Measurements from ENCODE around the gene CCDC181.

CCDC181 gene

DNA sequence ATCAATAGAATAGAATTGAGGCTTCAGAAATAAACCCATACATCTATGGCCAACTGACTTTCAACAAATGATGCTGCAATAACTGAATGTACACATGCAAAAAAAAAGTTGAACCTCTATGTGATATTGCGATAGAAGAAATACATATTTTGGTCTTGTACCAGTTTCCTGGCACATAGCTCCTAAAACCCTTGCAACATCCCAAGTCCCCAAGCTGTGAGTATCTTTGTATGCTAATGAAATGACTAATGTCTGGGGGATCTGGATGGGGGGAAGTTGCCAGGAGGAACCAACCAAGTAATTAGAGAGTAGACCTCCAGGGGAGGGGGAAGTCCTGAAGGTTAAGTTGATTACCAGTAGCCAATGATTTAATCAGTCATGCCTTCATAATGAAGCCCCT lies 34.9 kb downstream of the CCDC181 start:
- no peak for DNase-seq

DNA sequence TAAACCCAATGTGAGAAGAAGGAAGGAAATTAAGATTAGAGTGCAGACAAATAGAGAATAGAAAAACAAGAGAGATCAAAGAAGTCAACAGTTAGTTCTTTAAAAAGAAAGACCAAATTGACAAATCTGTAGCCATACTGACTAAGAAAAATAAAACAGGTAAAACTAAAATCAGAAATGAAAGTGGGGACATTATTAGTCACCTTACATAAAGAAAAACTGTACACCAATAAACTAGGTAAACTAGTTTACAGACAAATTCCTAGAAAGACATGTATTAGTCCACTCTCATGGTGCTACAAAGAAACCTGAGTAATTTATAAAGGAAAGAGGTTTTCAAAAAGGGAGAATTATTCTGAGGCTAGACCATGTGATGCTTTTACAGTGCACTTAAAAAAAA lies 37.0 kb downstream of the CCDC181 start:
- DNase-seq: no peak

DNA sequence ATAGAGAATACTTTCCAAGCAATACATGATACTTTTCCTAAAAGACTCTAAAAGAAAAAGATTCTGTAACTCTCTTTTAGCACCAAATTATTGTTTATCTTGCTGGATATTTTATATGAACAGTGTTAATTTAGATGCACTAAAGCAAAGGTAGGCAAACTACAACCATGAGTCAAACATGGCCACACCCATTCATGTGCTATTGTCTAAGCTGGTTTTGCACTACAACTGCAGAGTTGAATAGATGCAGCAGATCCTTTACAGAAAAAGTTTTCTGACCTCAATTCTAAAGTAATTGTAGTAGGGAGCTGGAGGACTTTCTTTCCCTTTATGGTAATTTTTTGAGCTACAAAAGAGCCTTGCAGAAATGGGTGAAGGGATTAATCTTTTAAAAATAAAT lies 39.9 kb downstream of the CCDC181 start:
- DNase-seq: no peak

DNA sequence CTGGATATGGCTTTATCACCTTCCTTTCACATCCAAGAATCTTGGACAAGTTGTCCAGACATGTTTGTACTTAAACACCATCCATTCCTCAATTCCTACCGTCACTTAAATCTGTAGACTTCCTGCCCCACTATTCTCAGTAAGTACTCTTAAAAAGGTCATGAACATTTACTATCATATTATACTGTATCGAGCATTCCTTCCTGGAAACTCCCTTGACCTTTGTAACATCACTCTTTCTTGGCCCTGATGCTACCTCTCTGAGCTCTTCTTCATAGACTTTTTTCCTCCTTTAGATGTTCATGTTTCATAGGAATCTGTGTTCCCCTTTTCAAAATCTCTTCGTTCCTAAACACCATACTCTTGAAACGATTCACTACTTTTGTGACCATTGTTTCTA lies 43.8 kb downstream of the CCDC181 start:
- DNase-seq: no peak

DNA sequence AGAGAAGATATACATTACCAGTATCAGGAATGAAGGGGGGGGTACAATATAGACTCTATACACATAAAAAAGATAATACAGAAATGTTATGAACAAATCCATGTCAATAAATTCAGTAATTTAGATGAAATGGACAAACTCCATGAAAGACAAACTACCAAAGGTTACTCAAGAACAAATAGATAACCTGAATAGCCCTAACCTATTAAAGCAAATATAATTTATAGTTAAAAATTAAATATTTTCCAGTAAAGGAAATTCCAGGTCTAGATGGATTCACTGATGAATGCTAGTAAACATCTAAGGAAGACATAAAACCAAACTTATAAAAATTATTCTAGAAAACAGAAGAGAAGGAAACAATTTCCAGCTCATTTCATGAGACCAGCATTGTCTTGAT lies 46.1 kb downstream of the CCDC181 start:
- no peak for DNase-seq

DNA sequence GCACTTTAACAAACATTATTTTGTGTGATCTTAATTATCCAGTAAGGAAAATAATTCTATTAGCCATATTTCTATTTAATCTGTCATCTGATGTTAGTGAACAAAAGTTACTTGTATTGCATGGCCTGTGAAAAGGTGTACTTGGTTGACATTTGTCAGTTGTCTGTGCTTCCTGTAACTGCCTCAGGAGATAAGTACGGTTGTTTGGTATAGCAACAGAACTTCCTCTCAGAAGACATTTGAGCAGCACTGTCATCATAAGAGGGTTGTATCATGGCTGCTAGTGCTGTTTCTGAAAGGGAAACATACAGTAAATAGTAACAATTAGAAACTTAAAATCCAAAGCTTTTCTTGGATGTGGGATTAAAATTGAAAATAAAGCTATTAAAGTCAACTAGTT lies 55.9 kb downstream of the CCDC181 start:
- DNase-seq: no peak

DNA sequence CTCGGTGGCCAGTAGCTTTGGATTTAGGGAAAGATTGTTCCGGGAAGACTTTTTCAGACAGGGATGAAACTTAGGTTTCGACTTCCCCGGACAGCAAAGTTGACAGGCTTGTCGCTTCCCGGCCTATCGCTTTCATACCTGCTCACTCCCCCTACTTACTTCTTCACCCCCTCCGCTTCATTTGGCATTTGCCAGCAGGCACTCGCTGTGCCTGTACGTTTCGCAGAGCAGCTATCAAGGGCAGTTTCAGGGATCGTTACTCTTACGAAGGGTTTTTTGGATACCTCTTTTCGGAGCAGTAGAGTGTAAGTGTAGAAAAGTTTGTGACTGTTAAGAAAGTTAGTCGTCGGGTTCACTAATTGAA lies 58.9 kb downstream of the CCDC181 start:
- peak; percentile 30 for DNase-seq

DNA sequence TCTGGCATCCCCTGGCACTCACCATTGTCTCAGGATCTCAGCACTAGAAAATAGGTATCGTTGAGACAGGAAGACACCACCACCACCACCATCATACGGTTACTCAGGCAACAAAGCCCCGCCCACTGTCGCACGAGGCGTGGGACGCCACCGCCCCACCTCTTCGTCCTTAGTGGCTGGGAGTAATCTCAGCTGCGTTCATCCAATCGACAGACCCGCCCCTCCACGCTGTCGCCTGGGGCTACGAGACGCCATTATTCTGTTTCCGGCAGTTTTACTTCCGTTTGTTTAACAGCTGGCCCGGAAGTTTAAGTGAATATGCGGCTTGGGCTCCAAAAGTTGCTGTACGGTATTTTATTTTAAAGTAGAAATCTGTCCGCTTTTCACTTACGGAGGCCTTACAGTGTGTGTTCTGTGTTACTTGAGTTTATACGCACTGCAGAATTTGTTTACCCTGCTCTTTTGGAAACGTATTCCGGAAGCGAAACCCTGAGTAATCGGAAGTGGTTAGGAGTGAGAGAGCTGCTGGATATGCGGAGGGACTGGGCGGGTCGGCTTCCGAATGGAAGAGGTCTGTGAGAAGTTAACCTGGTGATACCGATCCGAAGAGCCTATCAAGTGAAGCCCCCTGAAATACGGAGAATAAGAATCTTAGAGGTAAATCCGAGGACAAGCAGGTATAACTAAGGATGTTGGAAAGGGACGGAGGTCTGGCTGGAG lies 59.4 kb downstream of the CCDC181 start, which contains the start of the genes BLZF1 and NME7:
BLZF1 (plus strand) TSS at position 510 of the 720 bp plus-strand sequence. CDS start 1,328 bp downstream, outside the sequence.
NME7 (minus strand) TSS at position 112 of the 720 bp plus-strand sequence; CDS start at position 25, 87 bp downstream.
- peak; percentile 97 for DNase-seq

DNA sequence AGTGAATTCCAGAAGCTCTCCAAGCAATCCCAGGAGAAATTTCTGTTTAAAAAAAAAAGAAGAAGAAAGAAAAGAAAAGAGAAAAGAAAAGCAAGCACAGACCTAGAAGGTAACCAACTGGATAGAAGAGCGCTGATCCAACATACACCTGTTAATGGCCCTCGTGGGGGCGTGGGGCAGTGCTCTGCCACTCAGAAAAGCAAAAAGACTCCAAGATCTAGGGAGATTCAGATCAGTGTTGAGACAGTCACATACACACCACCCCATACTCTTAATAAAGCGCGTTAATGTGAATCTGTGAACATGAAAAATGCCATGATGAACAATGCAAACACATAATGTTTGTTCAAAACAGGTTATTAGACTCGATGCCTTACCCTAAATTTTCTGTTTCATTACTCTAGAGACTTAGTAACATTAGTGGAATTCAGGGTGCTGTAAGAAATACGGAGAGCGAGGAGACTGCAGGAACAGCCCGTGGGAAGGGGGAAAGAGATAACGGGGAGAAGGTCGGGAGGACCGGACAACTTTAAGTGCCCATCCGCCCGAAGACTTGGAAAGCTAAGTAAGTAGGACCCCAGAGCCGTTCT lies 60.1 kb downstream of the CCDC181 start:
- DNase-seq: no peak

DNA sequence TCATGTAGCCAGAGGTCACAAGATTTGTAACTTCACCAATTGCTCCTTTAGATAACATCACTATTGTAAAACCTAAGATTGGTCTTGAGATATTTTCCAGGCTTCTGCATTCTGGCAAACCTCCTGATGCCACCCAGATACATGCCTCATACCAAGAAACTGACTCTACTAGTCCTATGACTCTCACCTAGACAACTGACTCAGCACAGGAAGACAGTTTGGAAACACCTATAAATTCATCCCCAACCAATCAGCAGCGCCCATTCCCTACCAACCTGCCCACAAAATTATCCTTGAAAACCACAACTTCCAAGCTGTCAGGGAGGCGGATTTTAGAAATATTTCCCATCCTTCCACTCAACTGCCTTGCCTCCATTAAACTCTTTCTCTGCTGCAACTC lies 62.3 kb downstream of the CCDC181 start:
- no peak for DNase-seq

DNA sequence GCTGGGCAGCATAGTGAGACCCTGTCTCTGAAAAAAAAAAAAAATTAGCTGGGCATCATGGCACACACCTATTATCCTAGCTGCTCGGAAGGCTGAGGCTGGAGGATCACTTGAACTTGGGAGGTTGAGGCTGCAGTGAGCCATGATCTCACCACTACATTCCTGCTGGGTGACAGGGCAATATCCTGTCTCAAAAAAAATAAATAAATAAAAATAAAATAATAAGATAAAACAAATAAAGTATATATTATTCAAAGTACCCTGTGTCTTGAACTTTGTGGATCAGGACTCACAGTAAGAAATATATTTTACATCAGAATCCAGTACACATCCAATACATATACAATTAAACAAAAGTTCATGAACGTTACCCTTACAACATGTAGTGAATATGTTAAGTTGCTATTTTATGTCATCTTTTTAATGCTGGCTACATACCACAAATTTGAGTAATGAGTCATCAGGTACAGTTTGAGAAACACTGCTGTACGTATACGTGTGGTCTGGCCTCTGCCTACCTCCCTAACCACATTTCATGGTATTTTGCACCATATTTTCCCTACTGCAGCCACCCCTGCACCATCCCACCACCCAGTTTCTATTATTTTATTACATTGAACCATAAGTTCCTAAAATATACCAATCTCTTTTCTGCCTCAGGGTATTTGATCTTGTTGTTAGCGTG lies 64.1 kb downstream of the CCDC181 start:
- no peak for DNase-seq

DNA sequence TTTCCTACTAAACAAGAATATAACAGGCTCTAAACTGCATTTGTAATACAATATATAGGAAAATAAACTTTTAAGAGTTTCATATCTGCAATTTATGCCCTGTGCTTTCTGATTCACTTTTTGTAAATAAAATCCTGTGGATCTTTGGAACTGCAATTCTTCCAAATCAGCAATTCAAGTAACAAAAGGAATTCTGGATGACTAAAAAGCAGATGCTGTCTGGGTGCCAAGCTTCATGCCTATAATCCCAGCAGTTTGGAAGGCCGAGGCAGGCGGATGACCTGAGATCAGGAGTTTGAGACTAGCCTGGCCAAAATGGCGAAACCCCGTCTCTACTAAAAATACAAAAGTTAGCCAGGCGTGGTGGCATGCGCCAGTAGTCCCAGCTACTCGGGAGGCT lies 66.0 kb downstream of the CCDC181 start:
- no peak for DNase-seq

DNA sequence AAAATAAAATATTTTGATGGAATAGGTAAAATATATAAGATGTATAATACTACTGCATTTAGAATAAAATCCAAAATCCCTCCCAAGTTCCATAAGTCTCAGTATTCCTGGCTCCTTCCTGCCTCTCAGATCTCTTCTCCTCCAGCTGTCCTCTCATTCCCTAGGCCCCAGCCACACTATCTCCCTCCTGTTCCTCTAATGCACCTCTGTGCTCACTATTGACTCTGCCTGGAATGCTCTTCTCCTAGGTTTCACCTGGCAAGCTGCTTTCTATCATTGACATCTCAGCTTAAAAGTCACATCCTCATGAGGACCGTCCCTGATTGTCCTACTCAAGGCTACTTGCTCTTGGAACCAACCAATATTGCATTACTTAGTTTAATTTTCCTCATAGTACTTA lies 66.9 kb downstream of the CCDC181 start:
- no peak for DNase-seq

DNA sequence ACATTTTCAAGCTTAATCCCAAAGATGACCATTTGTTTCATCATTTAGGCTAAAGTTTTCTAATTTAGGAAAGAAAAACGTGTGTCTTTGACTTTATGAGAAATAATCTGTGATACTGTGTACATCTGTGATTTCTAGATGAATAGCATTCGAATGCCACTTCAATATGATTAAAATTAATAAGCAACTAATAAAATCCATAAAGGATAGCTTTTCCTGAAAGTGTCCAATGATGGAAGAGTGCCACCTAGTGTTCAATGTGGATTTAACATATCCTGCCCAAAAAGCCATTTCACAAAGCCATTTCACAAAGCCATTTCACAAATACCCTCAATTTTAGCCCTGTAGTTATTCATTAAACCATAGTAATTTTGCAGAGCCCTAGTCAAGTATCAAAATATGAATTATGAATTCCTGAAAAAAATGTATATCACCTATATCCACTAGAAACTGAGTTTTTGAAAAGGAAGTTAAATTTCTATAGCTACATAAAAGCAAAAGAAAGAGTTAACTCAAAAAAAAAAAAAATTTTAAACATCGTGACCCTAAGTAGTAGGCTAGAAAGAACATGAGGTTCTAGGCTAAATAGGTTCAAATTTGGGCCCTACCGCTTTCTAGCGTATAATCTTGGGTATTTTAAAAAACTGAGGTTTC lies 78.8 kb downstream of the CCDC181 start:
- peak; percentile 62 for DNase-seq

DNA sequence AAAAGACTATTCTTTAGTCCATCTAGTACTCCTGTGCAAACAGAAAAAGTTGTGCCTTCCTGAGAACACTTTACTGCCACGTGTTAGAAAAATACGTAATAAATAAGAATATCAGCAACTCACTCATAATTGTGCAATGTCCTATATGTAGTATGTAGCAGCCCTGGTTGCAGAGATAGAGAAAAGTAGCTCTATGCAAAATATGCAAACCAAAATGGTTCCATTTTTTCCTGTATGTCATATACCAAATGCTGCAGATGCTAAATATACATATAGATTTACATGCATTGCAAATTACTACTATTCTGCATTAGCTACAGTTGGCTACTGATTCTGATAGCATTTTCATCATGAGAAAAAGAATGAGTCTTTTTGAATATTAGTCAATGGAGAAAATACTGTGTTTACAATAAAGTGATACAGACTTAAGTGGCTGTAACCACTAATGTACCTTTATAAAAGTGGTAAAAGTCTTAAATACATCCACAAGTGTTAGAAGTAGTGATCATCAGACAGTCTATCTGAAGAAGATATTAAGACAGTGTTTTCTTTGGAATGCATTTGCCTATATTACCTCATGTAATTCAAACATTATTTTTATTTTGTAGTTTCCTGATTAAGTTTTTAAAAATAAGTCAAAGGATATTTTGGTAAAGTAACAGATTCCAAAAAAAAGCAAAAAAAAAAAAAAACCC lies 79.4 kb downstream of the CCDC181 start:
- DNase-seq: no peak

DNA sequence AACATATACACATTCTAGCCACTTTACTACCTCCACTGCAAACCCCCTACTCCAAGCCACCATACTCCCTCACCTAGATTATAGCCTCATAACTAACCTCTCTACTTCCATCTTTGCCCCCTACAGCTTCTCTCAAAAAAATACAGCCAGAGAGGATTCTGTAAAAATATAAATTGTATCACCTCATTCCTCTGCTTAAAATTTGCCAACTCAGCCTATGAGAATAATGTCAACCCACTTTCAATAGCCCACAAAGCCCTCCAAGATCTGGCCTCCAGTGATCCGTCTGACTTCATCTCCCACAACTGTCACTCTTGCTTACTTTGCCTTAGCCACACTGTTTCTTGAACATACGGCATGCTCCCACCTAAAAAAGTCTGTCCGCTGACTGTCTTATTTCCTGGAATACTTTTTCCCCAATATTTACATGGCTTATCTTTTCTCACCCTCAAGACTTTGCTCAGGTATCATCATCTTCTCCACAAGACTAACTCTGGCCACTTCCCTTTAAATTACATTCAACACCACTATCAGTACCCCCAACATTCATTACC lies 81.2 kb downstream of the CCDC181 start:
- DNase-seq: no peak

DNA sequence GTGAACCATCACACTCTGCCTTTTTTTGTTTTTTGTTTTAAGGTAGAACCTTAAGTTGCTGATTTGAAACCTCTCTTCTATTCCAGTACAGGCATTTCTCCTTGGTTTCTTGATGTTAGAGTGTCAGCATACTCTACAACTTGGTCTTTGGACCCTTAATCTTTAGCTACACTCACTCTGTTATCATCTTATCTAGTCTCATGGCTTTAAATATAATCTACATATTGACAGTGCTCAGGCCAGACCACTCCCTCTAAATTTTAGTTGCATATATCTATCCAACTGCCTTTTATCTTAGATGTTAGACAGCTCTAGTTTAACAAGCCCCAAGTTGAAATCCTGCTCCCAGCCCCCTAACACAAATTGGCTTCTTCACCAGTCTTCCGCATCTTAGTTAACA lies 81.8 kb downstream of the CCDC181 start:
- no peak for DNase-seq
